Heart left ventricle (tissue), 13 donors: ENCODE results near the gene TAOK2.

Experiments
- CTCF ChIP-seq, 12 donors: fragments of 200-600 bp; sonication (generic) in 4 of 12; IDR thresholded peaks; one replicate each; pipeline versions ENCODE4 v1.5.0 to v1.8.0; 2018 to 2022; ENCODE audit warnings: antibody characterized with exemption in 12 of 12, mild to moderate bottlenecking in 5 of 12
- POLR2A ChIP-seq, 2 donors: fragments of 450-650 bp; IDR thresholded peaks; one replicate each; pipeline ENCODE4 v1.6.1; 2017; ENCODE audit warnings: antibody characterized with exemption in 2 of 2, mild to moderate bottlenecking in 2 of 2, moderate library complexity in 2 of 2
- donor health status: ischemic (EF 13 %, LVEDD 7.1; RV severe dilation, severe dysfunction).
- donor health status: DM: no; HTN: yes; CAD: no.
- donor health status: DM: no; HTN: no; CAD: no.
- donor health status: ischemic (EF 25% LVEDD 6.9; RV normal size, moderate dysfunction).
- donor health status: ischemic (EF 25% LVEDD 5.7; RV mildly dilated, moderate dysfunction).
- donor health status: ischemic (EF 35%, LVEDD 5.7; RV mildly dilated, moderate dysfunction).
- donor health status: nonischemic (EF 11% LVEDD 7.7; RV severe dilation, severe dysfunction).
- donor health status: DM: yes; HTN: yes; CAD: no.
- donor health status: PGD.
- donor health status: ischemic (EF 29% LVEDD 5.4; RV normal size, mild dysfunction).
- donor health status: nonischemic (EF 23%, LVEDD 6.1; RV moderate dilation, normal function).

- TF ChIP-seq CTCF (IDR thresholded peaks at IDR 0.05) (no peak), POLR2A (IDR thresholded peaks at IDR 0.05) (no peak)
Measured at GRCh38 chr16:29990034-29990433, 16.4 kb downstream of the TAOK2 start.
